A549 (cell line): ENCODE measurements around the gene CHPF.

Experiments used
- CBX2 ChIP-seq: fragments of 200-600 bp; sonication (generic); IDR thresholded peaks from 2 replicates; pipeline ENCODE4 v1.6.1; 2016; ENCODE audit warnings: low read depth, mild to moderate bottlenecking, borderline replicate concordance
- CEBPB ChIP-seq, 2 experiments: fragments of >200 bp in 1 of 2; sonication (Bioruptor Twin) in 1 of 2; formaldehyde crosslinking in 1 of 2; IDR thresholded peaks; 2 replicates each; pipeline ENCODE4 v1.6.1; 2012 to 2016
- CTCF ChIP-seq: fragments of >200 bp; sonication (Bioruptor Twin); formaldehyde crosslinking; IDR thresholded peaks from 3 replicates; pipeline ENCODE4 v1.5.1; 2016
- JUN ChIP-seq, 2 experiments: fragments of >200 bp; sonication (Bioruptor Twin); formaldehyde crosslinking; IDR thresholded peaks; 2 replicates in 1 of 2; 3 replicates in 1 of 2; pipeline ENCODE4 v1.6.1; 2016 to 2017
- MYC ChIP-seq: IDR thresholded peaks from 2 replicates; pipeline ENCODE4 v1.6.1; 2012; ENCODE audit warnings: mild to moderate bottlenecking, inconsistent platforms, low read length, improper control_type of control experiment, borderline replicate concordance
- POLR2A ChIP-seq: IDR thresholded peaks from 2 replicates; pipeline ENCODE4 v1.6.1; 2012; ENCODE audit warnings: mild to moderate bottlenecking, low read length
- ZC3H11A ChIP-seq: fragments of 450-650 bp; IDR thresholded peaks from 2 replicates; pipeline ENCODE4 v1.6.1; 2014; ENCODE audit warnings: antibody characterized with exemption, mild to moderate bottlenecking

GRCh38 chr2:219556413-219556812, 12.8 kb upstream of the CHPF start:
- TF ChIP-seq CTCF (no peak), CEBPB (IDR thresholded peaks at IDR 0.05) (no peak), POLR2A (no peak), CBX2 (no peak), MYC (no peak), ZC3H11A (no peak), JUN (IDR thresholded peaks at IDR 0.05) (no peak)
